ENCODE results near the gene NID1. TPM values are rescaled to one million over a fixed set of nuclear protein-coding genes. Genes with fewer than 3 reads are reported as not detected.
A peak's percentile ranks its signal among the peaks of the same experiment; 100 is the strongest.

The NID1 gene
- total RNA-seq, 1 experiment from 2014 or later: 48.5 TPM

DNA sequence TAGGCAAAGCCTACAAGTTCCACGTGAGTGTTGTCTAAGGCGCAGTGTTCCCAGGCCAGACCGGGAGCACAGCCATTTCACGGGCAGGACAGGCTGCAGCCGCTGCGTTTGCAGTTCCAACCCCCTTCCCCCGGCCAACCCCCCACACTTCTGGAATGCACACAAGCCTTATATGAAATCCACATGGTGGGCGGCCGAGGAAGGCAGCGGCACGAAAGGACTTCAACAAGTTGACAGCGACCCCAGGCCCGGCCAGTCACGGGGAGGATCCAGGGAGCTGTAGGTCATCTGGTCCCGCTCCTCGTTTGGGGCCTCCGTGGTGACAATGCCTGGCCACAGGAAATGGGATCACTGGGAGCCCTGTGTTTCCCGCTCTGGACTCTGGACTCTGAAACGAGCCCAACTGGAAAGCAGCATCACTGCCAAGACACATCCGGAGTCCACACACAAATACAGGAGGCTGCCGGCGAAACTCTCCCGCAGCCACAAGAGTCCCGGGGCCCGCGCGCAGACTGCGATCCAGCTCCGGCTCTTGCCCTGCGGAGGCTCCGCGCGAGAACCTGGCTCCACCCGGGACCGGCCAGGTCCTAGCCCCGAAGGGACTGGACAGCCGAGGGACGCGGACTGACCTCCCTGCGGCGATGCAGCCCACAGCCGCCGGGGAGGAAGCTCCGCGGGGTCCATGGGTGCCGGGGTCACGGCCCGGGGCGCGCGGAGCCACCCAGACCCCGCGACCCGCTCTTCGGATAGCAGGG lies 794 bp downstream of the NID1 start:
- Mint-ChIP-seq H3K36me3 (ENCODE audit: insufficient read depth, unreplicated experiment) (peaks cover 12% of the 10 kb centered on the region), H3K27ac (ENCODE audit: unreplicated experiment) (peak overlapping the region; percentile 81), H3K9me3 (ENCODE audit: unreplicated experiment) (no peaks in the 10 kb centered on the region), H3K4me3 (ENCODE audit: unreplicated experiment) (peak overlapping the region; percentile 69), H3K4me1 (ENCODE audit: low read depth, unreplicated experiment) (no peaks in the 10 kb centered on the region), H3K27me3 (ENCODE audit: insufficient read depth, unreplicated experiment) (no peaks in the 10 kb centered on the region)
- peak; percentile 63 to 71 for DNase-seq
- intact Hi-C loops (cut with micrococcal nuclease; ENCODE audit: unreplicated experiment): loop anchor here (2.0 kb wide), 1 partner anchor 21 kb away; no protein-coding TSS in a partner anchor
- TF ChIP-seq, protein P1, sequence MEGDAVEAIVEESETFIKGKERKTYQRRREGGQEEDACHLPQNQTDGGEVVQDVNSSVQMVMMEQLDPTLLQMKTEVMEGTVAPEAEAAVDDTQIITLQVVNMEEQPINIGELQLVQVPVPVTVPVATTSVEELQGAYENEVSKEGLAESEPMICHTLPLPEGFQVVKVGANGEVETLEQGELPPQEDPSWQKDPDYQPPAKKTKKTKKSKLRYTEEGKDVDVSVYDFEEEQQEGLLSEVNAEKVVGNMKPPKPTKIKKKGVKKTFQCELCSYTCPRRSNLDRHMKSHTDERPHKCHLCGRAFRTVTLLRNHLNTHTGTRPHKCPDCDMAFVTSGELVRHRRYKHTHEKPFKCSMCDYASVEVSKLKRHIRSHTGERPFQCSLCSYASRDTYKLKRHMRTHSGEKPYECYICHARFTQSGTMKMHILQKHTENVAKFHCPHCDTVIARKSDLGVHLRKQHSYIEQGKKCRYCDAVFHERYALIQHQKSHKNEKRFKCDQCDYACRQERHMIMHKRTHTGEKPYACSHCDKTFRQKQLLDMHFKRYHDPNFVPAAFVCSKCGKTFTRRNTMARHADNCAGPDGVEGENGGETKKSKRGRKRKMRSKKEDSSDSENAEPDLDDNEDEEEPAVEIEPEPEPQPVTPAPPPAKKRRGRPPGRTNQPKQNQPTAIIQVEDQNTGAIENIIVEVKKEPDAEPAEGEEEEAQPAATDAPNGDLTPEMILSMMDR (IDR thresholded peaks at IDR 0.05; ENCODE audit: insufficient read depth in 1 of 2, low read depth in 1 of 2, low read length in 1 of 2, severe bottlenecking in 1 of 2, unreplicated experiment in 1 of 2): no peak
- Histone ChIP-seq H3K36me3 (ENCODE audit: control insufficient read depth, insufficient read depth, low read length) (no peaks in the 10 kb centered on the region), H3K4me3 (ENCODE audit: low read depth, low read length) (peak overlapping the region; percentile 37), H3K27me3 (replicated peaks; ENCODE audit: control insufficient read depth, insufficient read depth, low read length) (no peaks in the 10 kb centered on the region), H3K9me3 (no peaks in the 10 kb centered on the region), H3K4me1 (no peaks in the 10 kb centered on the region)
- POLR2A ChIA-PET: no interaction called here
- no TSS peak for BruUV-seq (replicated peaks)
- CTCF ChIA-PET: no interaction called here

DNA sequence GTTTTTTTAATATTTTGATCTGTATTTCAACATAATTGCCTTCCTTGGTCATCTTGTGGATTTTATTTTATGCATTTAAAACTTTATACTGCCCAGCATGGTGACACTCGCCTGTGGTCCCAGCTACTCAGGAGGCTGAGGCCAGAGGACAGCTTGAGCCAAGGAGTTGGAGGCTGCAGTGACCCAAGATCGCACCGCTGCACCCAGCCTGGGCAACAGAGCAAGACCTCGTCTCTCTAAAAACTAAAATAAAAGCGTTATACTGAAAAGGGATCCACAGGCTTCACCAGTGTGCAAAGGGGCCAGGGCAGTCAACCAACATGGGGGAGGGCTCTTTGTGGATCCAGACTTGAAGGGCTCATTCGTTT lies 1.4 kb downstream of the NID1 start:
- BruUV-seq (replicated peaks): TSS peak; percentile 34

DNA sequence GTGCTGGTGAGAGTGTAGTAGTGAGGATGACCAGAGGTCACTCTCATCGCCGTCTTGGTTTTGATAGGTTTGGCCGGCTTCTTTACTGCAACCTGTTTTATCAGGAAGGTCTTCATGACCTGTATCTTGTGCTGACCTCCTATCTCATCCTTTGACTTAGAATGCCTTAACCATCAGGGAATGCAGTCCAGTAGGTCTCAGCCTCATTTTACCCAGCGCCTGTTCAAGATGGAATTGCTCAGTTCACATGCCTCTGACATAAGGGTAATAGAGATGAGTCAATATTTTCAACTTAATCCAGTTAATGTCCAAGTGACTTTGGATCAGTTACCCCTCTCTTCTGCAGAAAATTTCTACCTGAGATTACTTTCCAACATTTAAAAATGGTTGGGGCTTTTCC lies 4.6 kb downstream of the NID1 start:
- H3K4me1 ChIP-seq: no peaks in the 10 kb centered on the region
- peaks cover 5% of the 10 kb centered on the region for H3K36me3 Mint-ChIP-seq (ENCODE audit: insufficient read depth, unreplicated experiment)
- intact Hi-C loops (cut with micrococcal nuclease; ENCODE audit: unreplicated experiment): no loop called here
- no peaks in the 10 kb centered on the region for H3K27me3 ChIP-seq (replicated peaks; ENCODE audit: control insufficient read depth, insufficient read depth, low read length)
- no peak for DNase-seq
- TF ChIP-seq, protein P1 (IDR thresholded peaks at IDR 0.05; ENCODE audit: insufficient read depth in 1 of 2, low read depth in 1 of 2, low read length in 1 of 2, severe bottlenecking in 1 of 2, unreplicated experiment in 1 of 2): no peak
- H3K4me3 ChIP-seq (ENCODE audit: low read depth, low read length): no peak overlapping the region
- H3K4me1 Mint-ChIP-seq (ENCODE audit: low read depth, unreplicated experiment): no peaks in the 10 kb centered on the region
- H3K9me3 Mint-ChIP-seq (ENCODE audit: unreplicated experiment): no peaks in the 10 kb centered on the region
- ChIA-PET POLR2A (no interaction called here), CTCF (no interaction called here)
- H3K27me3 Mint-ChIP-seq (ENCODE audit: insufficient read depth, unreplicated experiment): no peaks in the 10 kb centered on the region
- H3K9me3 ChIP-seq: no peaks in the 10 kb centered on the region
- H3K27ac Mint-ChIP-seq (ENCODE audit: unreplicated experiment): no peak overlapping the region
- no peaks in the 10 kb centered on the region for H3K36me3 ChIP-seq (ENCODE audit: control insufficient read depth, insufficient read depth, low read length)
- no peak overlapping the region for H3K4me3 Mint-ChIP-seq (ENCODE audit: unreplicated experiment)
- BruUV-seq (replicated peaks): no TSS peak

More for the DNA sequence above, 1.4 kb downstream of the NID1 start:
- peak overlapping the region; percentile 69 for H3K4me3 Mint-ChIP-seq (ENCODE audit: unreplicated experiment)
- ChIA-PET POLR2A (no interaction called here), CTCF (no interaction called here)
- no peaks in the 10 kb centered on the region for H3K27me3 ChIP-seq (replicated peaks; ENCODE audit: control insufficient read depth, insufficient read depth, low read length)
- H3K4me1 ChIP-seq: no peaks in the 10 kb centered on the region
- H3K36me3 Mint-ChIP-seq (ENCODE audit: insufficient read depth, unreplicated experiment): peaks cover 12% of the 10 kb centered on the region
- intact Hi-C loops (cut with micrococcal nuclease; ENCODE audit: unreplicated experiment): no loop called here
- no peaks in the 10 kb centered on the region for H3K9me3 ChIP-seq
- no peak for DNase-seq
- no peaks in the 10 kb centered on the region for H3K27me3 Mint-ChIP-seq (ENCODE audit: insufficient read depth, unreplicated experiment)
- H3K36me3 ChIP-seq (ENCODE audit: control insufficient read depth, insufficient read depth, low read length): no peaks in the 10 kb centered on the region
- peak overlapping the region; percentile 81 for H3K27ac Mint-ChIP-seq (ENCODE audit: unreplicated experiment)
- H3K9me3 Mint-ChIP-seq (ENCODE audit: unreplicated experiment): no peaks in the 10 kb centered on the region
- peak overlapping the region; percentile 37 for H3K4me3 ChIP-seq (ENCODE audit: low read depth, low read length)
- no peaks in the 10 kb centered on the region for H3K4me1 Mint-ChIP-seq (ENCODE audit: low read depth, unreplicated experiment)
- TF ChIP-seq, protein P1 (IDR thresholded peaks at IDR 0.05; ENCODE audit: insufficient read depth in 1 of 2, low read depth in 1 of 2, low read length in 1 of 2, severe bottlenecking in 1 of 2, unreplicated experiment in 1 of 2): no peak

All from Caco-2 (cell line).